GM21390 (cell line): ENCODE results near the gene SSR2.
A peak's percentile ranks its signal among the peaks of the same experiment; 100 is the strongest.
"Not testable (repeated sequence)": the region's sequence is repeated elsewhere in the genome, so short reads cannot be mapped to it uniquely, and the experiment has no call there.

Experiments used
- ATAC-seq: cut with Tn5 transposase; IDR thresholded peaks from one replicate; pipeline ENCODE4 v1.9.1; 2021; ENCODE audit not compliant: unreplicated experiment

SSR2 gene

DNA sequence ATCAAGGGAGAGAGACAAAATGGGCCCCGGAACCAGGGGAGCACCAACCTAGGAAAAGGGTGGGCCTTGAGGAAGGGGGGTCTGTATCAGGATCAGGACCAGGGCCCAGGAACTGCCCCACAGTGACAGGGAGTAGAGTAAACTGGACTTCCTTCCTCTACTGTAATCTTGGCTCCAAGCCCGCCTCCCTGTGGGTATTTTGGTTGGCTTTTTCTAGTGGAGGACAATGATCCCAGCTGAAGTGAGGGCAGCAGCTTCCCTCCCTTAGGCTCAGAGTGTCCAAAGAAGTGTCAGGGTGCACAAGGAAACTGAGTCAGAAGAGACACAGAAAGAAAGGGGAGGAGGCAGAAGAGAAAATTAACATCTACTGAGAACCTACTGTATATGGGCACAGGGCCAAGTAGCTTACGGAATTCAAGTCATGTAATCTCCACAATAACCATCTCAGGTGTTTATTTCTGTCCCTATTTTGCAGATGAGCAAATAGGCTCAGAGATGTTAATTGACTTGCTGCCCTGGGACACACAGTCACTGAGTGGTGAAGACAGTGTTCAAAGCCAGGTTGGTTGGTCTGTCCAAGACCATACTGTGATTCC lies 28.0 kb upstream of the SSR2 start:
- ATAC-seq, result no peak

DNA sequence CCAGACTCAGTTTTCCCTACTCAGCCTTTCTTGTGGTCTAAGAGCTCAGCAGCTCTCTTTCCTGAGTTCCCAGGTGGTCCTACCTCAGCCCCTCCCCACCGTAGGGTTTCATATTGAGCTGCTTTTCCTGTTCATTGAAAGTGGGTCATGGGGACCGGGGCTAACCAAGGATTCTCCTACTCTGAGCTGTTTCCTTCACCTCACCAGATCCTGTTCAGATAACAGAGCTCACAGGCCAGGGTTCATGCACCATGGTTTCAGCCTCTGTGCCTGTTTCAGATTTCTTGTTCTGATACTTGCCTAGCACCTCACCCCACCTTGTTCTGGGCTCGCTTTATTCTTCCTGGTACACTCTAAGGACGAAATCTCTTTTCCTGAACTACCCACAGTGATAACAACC lies 24.3 kb upstream of the SSR2 start:
- no peak for ATAC-seq

DNA sequence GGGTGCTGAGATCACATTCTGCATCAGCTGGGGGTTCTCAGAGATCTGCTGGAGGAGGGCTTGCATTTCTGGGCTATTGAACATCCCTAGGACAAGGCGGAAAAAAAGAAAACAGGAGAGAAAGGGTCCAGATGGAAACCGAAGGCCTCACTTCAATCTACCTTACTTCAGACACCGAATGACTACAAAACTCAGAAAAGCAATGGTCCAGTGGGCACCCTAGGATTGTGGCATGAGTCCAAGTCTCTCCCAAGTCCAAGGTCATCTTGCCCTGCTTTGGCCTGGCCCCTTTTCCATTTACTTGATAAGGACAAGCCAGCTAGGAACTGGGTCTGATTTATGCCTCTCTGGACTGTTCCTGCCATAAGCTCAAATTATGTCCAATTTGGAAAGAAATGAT lies 22.1 kb upstream of the SSR2 start:
- no peak for ATAC-seq

DNA sequence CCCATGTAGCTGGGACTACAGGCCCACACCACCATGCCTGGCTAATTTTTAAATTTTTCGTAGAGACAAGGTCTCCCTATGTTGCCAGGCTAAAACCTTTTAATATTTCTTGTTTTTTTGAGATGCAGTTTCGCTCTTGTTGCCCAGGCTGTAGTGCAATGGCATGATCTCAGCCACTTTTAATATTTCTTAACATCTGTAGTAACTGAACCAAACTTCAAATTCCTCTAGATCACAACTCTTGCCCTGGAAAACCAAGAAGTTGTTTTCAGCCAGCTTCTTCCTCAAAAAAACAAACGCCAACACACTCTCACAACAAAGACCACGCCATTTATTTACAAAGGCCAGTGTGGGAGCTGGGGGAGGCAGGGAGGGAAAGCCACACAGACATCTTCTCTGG lies 14.2 kb upstream of the SSR2 start:
- not testable (repeated sequence) for ATAC-seq

DNA sequence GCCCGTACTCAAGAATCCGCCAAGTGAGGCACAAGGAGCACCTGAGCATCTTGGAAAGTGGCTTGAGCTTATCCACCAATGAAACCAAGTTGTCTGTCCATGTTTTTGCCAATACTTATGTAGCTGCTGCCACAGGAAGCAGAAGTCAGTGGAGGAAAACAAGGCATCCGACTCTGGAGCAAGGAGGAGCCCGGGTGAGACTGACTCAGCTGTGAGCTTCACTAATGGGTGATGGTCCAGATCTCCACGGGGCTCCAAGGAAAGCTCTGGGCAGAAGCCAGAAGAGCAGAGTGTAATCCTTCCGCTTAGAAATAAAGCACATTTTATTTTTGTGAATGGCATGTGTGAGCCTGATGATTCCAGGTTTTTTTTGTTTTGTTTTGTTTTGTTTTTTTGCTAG lies 12.3 kb upstream of the SSR2 start:
- no peak for ATAC-seq

DNA sequence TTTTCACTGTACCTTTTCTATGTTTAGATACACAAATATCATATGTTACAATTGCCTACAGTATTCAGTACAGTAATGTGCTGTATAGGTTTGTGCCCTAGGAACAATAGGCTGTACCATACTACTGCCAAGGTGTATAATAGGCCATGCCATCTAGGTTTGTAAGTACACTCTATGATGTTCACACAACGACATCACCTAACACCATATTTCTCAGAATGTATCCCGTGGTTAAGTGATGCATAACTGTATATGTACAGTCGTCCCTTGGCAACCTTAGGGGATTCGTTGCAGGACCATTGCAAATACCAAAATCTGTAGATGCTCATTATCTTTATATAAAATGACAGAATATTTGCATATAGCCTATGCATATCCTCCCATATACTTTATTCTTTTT lies 5.8 kb upstream of the SSR2 start:
- ATAC-seq, result no peak

DNA sequence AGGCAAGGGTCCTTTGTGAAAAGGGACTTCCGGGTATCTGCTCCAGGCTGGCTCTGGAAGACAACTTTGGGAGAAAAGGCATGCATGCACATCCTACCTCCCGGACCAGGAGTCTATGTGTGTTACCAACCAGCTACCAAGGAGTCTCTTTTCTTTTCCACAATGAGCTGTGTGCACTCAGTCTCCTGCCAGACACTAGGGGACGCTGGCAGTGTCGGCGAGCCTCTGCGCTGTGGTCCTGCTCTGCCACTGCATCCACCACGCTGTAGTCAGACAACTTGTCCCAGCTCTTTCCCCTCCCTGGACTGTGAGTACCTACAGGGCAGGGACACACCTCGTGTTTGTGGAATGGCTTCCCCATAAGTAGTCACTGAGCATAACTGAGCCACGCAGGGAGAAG lies 5.1 kb upstream of the SSR2 start:
- ATAC-seq, result no peak

DNA sequence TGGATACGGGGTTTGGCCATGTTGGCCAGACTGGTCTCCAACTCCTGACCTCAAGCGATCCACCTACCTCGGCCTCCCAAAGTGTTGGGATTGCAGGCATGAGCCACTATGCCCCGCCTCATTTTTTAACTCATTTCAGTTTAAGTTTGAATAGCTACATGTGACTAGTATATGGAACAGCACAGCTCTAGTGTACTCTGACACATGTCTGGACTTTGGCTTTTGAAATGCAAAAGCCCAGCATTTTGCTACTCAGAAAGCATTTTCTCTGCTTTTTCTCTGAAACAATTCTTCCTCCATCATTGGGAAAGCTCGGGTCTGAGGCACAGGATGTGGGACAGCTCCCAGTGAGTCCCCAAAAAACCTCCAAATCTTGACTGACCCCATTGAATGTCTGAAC lies 4.0 kb upstream of the SSR2 start:
- ATAC-seq, result no peak

DNA sequence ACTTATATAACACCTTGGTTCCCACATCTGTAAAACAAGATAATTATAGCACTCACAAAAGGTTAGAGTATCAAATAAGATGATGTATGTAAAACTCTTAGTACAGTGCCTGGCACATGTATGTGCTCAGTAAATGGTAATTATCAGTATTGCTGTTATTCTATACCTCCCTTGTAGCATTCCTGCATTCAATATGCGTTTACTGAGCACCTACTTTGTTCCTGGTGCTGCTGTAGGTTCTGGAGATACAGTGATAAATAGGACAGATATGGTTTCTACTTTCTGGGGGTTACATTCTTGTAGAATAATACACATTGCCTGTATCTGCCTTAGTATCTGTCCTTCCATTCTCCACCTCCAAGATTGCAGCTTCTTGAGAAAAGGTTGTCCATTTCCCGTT lies 1.2 kb upstream of the SSR2 start:
- no peak for ATAC-seq

DNA sequence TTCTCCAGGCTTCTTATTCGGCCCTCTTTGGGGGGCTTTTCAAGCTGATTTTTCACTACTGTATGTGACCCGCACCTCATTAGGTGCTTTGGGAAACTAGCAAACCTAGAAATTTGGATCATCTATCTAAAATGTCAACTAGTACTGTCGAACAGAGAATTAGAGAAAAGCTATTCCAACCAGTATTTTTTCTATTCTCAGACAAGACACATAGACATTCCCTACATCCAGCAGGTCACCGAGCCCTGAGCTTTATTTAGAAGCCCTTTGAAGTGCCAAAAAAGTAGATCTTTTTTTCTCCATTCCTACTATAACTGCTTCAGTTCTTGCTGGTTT lies 310 bp upstream of the SSR2 start:
- no peak for ATAC-seq

DNA sequence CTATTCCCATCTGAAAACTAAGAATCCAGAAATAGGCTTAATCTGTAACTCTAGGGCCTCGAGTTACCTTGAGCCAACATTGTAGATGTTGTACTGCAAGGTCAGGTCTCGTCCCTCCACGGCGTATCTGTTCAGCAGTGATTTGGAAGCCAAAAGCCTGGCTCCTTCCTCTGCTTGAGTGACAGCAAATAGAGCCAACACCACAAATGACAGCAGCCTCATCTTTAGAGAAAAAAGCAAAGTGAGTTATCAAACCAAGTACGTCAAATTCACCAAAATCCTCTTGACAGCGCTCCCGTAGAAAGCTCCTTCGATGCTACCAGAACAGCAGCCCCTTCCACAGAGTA lies 832 bp downstream of the SSR2 start:
- ATAC-seq, result no peak

DNA sequence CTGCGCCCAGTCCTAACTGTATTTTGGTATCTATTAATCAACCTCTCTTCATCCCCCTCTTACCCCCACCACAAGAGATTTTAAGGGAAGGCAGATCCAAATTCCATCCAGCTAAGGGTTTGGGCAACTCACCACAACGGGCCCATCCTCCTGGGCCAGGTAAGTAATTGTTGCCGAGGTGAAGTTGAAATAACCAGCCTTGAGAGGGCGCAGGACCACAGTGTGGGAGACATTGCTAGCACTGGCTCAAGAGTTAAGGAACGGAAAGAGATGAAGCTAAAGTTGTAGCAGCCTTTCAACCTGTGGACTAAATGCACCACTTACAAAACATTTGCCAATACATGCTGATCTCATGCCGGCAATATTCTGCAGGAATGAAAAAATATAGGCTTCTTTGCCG lies 5.9 kb downstream of the SSR2 start:
- ATAC-seq, result no peak

DNA sequence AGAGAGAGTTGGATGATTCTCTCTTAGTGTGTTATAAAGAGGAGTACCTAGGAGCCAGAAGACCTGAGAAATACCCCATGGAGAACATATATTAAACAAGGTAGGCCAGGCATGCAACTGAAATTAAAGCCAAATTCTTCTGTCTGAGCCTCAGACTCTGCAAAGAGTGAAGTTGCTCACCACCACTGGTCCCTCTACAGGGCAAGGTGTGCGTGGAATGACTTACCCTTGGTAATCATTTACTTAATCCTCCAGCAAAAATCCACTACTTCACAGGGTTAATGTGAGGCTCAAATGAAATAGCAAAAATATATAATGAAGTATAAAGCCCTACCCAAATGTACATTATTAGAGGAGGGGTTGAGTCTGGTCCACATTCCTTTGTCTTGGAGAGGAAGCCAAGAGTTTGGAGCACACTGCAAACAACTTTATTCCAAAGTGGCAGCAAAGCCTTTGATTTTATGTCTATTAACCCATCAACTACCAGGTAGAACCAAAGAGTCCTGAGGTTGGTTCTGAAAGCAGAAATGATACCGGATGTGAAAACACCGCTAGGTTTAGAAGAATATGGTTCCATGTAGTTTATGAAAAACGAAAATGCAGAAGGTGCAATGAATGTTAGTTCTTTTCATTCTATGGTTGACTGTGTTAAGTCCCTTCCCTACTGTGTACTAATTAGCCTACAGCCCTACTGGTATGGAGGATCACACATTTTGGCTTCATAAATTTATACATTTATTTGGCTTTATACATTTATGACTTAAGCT lies 8.5 kb downstream of the SSR2 start:
- peak; percentile 87 for ATAC-seq

DNA sequence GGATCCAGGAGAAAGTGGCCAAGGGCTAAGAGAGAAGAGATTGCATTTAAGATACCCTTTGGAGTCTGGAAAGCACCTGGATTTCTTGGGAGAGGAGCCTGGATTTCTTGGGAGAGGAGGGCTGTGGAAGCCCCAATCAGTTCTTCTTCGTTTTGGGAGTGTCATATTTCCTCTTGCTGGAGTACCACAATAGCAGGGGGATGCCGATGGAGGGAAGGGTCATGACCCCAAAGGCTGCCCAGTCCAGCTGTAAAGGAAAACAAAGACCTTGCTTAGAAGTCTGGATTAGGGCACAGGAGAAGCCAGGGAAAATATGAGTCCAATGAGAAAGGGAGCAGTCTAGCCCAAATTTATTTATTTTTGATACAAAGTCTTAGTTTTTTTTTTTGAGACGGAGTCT lies 11.3 kb downstream of the SSR2 start:
- ATAC-seq, result no peak

DNA sequence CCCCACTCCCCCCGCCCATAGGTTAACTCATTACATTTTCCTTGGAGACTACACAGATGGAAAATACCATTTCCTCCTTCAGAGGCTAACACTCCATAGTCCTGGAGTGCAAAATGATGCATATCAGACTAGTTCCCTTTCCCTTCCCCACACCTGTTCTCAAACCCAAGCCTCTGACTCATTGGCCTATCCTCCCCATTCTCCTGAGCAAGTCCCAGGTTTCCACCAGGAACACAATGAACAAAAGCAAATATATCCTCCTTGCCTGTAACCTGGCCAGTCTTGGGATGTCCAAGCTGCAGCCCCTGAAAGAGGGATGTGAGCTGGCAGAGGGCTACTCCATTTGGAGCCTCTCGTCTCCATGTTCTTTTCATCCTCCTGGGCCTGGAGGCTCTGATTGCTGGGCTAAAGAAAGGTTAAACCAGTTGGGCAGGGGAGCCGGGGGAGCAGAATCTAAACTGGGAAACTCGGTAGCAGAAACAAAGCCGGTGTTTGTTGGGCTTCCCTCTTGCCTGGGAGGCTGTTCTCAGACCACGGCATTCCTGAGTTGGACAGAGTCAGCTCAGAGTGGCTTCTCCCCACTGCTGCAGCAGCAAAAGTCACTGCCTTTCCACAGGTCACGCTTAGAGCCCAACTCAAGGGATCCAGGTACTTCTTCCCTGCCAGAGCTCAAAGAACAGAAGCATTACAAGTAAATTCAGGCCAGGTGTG lies 13.9 kb downstream of the SSR2 start:
- no peak for ATAC-seq

DNA sequence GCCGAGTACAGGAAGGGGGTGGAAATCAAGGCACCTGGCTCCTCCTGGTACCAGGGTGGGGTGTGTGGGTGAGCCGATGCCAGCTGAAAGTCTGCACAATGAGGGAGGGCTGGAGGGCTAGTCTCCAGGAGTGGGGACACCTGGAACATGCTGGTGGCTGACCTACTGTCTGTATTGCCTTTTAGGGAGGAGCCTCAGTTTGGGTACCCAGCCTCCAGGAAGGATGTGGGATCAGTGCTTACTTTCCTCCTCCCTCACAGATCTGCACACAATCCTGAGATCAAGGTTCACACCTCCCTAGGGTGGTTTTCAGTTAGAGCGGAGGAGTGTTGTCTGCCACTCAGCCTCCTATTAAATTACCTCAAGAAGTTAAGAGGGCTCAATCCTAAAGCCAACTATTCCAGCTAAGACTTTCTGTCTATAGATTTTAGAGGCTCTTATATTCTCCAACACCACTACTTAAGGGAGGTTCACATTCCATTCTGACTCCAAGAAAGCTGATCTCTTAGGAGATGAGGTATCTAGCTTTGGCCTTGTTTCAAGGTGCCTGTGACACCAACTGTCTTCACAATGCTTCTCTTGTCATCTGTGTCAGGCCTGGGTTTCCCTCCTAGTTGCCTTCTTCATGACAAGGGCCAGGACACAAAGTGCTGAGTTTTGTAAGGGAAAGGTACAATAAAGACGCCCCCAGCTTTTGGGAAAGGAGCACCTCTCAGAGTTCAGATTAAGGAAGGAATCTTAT lies 15.7 kb downstream of the SSR2 start:
- ATAC-seq, result no peak

DNA sequence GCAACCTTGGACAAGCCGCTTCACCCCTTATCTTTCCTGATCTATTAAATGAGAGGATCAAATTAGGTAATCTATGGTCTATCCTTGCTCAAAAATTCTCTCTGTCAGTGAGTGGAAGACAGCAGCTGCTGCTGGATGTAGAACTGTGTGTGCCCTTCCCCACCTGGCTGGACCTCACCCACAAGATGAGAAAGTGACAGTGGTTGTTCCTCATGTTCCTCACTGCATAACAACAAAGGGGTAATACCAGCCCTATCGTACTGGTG lies 16.9 kb downstream of the SSR2 start:
- ATAC-seq, result no peak

DNA sequence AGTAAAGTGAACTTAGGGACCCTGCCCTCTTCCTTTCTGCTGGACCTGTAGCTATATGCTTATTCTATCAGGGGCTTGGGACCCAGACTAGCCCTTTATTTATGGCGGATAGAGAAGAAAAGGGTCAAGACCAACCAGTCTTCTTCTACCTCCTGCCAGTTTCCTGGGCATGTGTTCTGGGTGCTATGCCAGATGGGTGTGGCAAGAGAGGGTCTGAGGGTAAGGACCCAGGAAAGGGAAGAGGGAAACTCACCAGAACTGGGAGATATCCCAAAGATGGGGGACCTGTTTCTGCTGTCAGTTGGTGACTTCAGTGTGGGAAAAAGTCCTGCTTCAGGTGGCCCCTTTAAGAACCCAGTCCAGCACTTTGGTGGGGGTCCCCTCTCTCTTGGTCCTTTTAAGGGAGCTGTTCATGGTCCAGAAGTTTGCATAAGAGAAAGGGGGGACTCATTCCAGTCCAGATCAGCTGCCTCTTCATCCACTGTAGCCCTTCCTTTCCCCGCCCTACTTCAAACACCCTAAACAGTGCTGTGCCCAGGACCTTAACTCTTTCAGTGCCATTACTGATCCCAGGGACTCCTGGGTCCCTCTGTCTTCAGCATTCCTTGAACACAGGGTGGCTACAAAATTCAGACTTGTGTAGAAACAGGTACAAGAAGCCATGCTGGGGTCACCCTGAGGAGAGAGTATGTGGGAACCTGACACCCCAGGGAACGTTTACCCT lies 18.4 kb downstream of the SSR2 start:
- ATAC-seq, result no peak

DNA sequence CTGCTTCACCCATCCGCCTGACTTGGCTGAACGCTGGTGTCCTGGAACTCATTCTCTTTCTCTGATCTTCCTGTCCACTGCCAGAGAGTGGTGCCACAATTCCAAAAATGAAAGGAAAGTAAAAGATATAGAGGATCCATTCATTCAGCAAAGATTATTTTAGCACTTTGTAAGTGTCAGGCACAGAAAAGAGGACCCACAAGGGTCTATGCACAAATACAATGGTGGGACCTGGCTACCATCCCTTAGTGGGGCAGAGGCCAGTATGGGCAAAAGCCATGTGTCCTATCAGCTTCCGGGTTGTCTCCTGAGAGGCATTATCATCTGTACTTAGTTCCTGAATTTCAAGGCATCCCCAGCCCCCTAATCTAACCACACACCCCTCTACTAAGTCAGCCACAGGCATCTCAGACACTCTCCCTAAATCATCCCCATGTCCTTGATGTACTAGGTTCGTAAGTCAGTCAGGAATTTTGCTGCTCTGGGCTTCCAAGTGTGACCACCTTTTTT lies 19.0 kb downstream of the SSR2 start:
- ATAC-seq, result no peak

DNA sequence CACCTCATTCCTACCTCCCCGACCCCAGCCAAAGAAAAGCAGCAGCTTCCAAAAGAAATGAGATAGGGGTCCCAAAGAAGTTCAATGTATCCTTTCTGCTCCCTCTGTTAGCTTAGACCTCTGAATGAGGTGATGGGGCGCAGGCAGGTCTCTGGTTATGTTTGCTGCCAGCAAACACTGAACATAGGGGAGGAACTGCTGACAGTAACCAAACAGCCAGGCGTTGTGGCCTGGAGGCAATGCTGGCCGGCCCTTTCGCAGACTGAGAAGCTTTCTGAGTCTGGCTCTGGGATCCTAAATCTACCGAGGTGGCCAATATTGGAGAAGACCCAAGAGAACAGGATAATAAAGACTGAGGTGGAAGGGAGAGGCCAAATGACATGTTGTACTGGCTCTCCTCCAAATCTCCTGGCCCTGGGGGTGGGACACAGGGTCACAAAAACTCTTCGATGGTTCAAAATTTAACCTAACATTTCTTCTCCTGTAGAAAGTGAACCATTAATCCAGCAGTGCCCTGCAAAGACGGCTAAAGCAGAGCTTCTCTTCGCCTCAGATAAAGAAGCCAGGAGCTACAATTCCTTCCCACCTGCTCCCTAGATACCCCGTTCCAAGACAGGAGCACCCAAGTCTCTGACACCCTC lies 19.6 kb downstream of the SSR2 start:
- no peak for ATAC-seq

DNA sequence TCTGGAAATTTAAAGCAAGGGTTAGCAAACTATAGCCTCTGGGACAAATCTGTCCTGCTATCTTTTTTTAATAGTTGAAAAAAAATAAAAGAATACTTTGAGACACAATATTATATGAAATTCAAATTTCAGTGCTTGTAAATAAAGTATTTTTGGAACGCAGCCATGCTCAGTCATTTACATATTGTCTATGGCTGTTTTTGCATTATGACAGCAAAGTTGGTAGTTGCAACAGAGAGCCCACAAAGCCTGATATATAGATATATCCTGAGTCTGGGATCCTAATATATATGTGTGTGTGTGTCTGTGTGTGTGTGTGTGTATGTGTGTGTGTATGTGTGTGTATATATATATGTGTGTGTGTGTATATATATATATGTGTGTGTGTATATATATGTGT lies 20.8 kb downstream of the SSR2 start:
- no peak for ATAC-seq
